ENCODE data around the gene DDX49. TPM values are rescaled to one million over a fixed set of nuclear protein-coding genes. Genes with fewer than 3 reads are reported as not detected.

Gene DDX49
- polyA plus RNA-seq, 1 experiment = 70.0 TPM

DNA sequence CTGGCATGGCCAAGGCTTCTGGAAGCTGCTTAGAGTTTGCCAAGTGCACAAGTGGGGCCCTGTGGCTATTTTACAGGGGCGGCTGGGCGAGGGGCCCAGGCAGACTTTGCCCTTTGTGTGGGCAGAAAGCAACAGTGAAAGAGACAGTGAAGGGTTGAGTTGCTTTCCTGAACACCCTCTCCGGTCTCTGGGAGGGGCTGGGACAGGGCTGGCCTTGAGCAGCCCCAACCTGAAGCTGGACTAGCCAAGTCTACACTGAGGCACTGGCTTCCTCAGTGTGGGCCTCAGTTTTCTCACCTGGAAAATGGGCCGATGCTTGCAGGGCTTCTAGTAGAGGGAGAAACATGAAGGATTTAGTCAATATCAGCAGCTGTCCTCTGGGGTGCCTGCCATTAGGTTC, 23.9 kb downstream of the DDX49 start:
- CTCF ChIA-PET = interaction anchor here (0.7 to 1.0 kb wide), 2 partner anchors 13 to 43 kb away, joined by 3 read pairs; no protein-coding TSS in a partner anchor
- H3K36me3 ChIP-seq (ENCODE audit: control insufficient read depth, insufficient read depth, low read length) = peaks cover 4% of the 10 kb centered on the region; the same call in 1 of the 2 replicates
- H3K4me3 ChIP-seq (ENCODE audit: low read depth, low read length) = no peak overlapping the region
- TF ChIP-seq, protein P1, sequence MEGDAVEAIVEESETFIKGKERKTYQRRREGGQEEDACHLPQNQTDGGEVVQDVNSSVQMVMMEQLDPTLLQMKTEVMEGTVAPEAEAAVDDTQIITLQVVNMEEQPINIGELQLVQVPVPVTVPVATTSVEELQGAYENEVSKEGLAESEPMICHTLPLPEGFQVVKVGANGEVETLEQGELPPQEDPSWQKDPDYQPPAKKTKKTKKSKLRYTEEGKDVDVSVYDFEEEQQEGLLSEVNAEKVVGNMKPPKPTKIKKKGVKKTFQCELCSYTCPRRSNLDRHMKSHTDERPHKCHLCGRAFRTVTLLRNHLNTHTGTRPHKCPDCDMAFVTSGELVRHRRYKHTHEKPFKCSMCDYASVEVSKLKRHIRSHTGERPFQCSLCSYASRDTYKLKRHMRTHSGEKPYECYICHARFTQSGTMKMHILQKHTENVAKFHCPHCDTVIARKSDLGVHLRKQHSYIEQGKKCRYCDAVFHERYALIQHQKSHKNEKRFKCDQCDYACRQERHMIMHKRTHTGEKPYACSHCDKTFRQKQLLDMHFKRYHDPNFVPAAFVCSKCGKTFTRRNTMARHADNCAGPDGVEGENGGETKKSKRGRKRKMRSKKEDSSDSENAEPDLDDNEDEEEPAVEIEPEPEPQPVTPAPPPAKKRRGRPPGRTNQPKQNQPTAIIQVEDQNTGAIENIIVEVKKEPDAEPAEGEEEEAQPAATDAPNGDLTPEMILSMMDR (IDR thresholded peaks at IDR 0.05; ENCODE audit: insufficient read depth, low read depth, low read length) = no peak
- POLR2A ChIA-PET = no interaction called here
- DNase-seq (ENCODE audit: low read depth) = no peak
- no peaks in the 10 kb centered on the region for H3K27me3 ChIP-seq (ENCODE audit: control insufficient read depth, insufficient read depth, low read length)

DNA sequence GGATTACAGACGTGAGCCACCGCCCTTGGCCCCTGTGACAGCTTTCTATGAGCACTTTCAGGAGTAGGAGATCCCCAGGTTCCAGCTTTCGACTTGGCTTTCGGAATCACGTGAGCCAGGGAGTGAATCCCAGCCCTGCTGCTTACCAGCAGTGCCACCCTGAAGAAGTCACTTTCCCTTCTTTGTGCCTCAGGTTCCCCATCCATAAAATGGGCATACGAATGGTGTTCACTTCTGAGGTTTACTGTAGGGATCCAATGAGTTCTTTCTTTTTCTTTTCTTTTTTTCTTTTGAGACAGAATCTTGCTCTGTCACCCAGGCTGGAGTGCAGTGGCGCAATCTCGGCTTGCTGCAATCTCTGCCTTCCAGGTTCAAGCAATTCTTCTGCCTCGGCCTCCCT, 25.8 kb downstream of the DDX49 start:
- TF ChIP-seq, protein P1 (IDR thresholded peaks at IDR 0.05; ENCODE audit: insufficient read depth, low read depth, low read length) = no peak
- POLR2A ChIA-PET = no interaction called here
- H3K27me3 ChIP-seq (ENCODE audit: control insufficient read depth, insufficient read depth, low read length) = no peaks in the 10 kb centered on the region
- no peak for DNase-seq (ENCODE audit: low read depth)
- CTCF ChIA-PET = interaction anchor here (1.1 to 3.3 kb wide), 2 partner anchors 39 to 41 kb away, joined by 6 to 11 read pairs; no protein-coding TSS in a partner anchor
- no peak overlapping the region for H3K4me3 ChIP-seq (ENCODE audit: low read depth, low read length)
- peaks cover 3% of the 10 kb centered on the region; the same call in 1 of the 2 replicates for H3K36me3 ChIP-seq (ENCODE audit: control insufficient read depth, insufficient read depth, low read length)

DNA sequence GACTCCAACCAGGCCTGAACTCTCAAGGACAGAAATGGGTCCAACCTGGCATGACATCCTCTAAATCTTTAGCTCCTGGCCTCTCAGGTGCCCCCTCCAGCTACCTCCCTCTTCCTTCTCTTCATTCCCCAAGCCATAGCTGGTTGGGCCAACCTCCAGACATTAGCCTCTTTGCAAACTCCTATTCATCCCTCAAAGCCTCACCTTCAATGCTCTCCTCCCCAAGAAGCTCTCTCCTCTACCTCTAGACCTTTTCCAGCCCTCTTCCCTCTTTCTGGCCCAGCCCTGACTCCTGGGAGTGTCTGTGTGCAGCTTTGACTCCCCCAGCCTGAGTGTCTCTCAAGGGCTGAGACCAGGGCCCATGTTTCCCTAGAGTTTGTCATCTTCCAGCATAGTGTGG, 26.8 kb downstream of the DDX49 start:
- no peak for DNase-seq (ENCODE audit: low read depth)
- TF ChIP-seq, protein P1 (IDR thresholded peaks at IDR 0.05; ENCODE audit: insufficient read depth, low read depth, low read length) = no peak
- Histone ChIP-seq H3K4me3 (ENCODE audit: low read depth, low read length) (no peak overlapping the region), H3K27me3 (ENCODE audit: control insufficient read depth, insufficient read depth, low read length) (no peaks in the 10 kb centered on the region), H3K36me3 (ENCODE audit: control insufficient read depth, insufficient read depth, low read length) (peaks cover 3% of the 10 kb centered on the region; the same call in 1 of the 2 replicates)
- ChIA-PET CTCF (interaction anchor here (3.3 kb wide), 1 partner anchor 40 kb away, joined by 11 read pairs; no protein-coding TSS in a partner anchor), POLR2A (no interaction called here)

DNA sequence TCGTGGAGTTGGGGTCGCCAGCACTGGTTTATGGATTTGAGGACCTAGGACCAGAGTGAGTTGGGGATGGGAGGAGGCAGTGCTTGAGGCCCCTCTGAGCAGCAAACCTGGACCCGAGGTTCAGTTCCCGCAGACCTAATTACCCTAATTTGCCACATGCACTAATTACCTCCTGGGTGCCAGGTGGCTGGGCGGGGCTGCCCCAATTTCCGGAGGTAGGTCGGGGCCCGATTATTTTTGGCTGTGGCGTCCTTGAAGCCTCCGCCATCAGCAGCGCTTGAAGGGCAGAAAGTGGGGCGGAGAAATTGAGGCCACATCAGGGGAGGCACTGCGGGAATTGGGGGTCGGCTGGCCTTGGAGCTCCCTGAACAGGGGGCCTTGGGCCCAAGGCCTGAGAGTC, 27.4 kb downstream of the DDX49 start:
- no peak for DNase-seq (ENCODE audit: low read depth)
- CTCF ChIA-PET = interaction anchor here (3.3 kb wide), 1 partner anchor 40 kb away, joined by 11 read pairs; no protein-coding TSS in a partner anchor
- no peak overlapping the region for H3K4me3 ChIP-seq (ENCODE audit: low read depth, low read length)
- TF ChIP-seq, protein P1 (IDR thresholded peaks at IDR 0.05; ENCODE audit: insufficient read depth, low read depth, low read length) = no peak
- H3K36me3 ChIP-seq (ENCODE audit: control insufficient read depth, insufficient read depth, low read length) = peaks cover 3% of the 10 kb centered on the region; the same call in 1 of the 2 replicates
- POLR2A ChIA-PET = no interaction called here
- no peaks in the 10 kb centered on the region for H3K27me3 ChIP-seq (ENCODE audit: control insufficient read depth, insufficient read depth, low read length)

DNA sequence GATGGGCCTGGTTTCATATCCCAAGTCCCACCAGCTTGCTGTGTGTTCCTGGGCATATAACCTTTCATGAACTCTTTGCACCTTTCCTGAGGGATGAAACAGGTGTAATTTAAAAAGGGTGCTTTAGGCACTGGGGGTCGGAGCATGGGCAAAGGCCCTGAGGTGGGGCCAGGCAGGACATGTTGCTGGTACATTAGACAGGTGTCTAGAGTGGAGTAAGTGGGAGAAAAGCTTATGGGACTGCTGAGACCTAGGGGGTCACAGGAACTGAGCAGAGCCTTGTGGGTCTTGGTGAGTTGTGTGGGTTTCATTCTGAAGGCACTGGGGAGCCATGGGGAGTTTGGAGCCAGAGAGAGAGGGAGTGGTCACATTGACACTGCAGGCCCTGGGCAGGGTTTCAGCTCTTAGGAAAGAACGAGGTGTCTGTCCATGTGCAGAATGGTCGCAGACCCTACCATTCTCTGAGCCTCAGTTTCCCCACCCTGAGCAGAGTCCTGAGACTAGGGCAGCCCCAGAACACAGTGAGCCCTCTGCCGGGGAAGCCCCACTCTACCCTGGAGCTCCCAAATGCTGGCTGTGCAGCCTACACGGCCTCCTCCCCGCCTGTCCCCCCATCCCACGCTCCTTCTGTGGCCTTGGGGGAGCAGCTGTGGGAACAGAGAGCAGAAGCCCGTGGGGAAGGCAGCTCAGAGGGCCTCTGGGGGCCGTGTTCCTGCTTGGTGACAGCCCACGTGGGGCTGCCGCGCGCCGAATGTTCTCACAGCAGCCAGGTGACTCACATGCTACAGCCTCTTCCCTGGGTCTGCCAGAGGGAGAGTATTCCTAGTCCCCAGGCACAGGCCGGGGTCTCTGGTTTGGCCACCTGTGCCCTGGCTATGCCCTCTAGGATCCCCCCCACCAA, 28.8 kb downstream of the DDX49 start:
- no peak for DNase-seq (ENCODE audit: low read depth)
- peaks cover 3% of the 10 kb centered on the region; the same call in 1 of the 2 replicates for H3K36me3 ChIP-seq (ENCODE audit: control insufficient read depth, insufficient read depth, low read length)
- TF ChIP-seq, protein P1 (IDR thresholded peaks at IDR 0.05; ENCODE audit: insufficient read depth, low read depth, low read length) = no peak
- CTCF ChIA-PET = interaction anchor here (2.3 to 3.3 kb wide), 2 partner anchors 9 to 38 kb away, joined by 11 read pairs; no protein-coding TSS in a partner anchor
- POLR2A ChIA-PET = no interaction called here
- H3K4me3 ChIP-seq (ENCODE audit: low read depth, low read length) = no peak overlapping the region
- no peaks in the 10 kb centered on the region for H3K27me3 ChIP-seq (ENCODE audit: control insufficient read depth, insufficient read depth, low read length)
